IMR-90 (cell line): ENCODE measurements around the gene ADAMTSL1. TPM values are rescaled to one million over a fixed set of nuclear protein-coding genes. Genes with fewer than 3 reads are reported as not detected.

Source experiments
- ATAC-seq: fragments of 200-7000 bp; cut with Tn5 transposase; 2 replicates; pipeline ENCODE4 v1.9.1; 2020; ENCODE audit warnings: low read depth, mild to moderate bottlenecking, moderate library complexity
- BruUV-seq: library from RNA; stranded (reverse); fragments of 400-500 nt; replicated peaks from 2 replicates; lab custom pipeline; 2021; lab: Mats Ljungman, UMichigan
- CTCF ChIA-PET: fragments of 300-600 bp; formaldehyde crosslinking; extraction: SDS; loops from one replicate; lab custom pipeline; 2021; ENCODE audit warnings: antibody characterized with exemption; lab: Yijun Ruan, JAX
- POLR2A ChIA-PET: fragments of 300-600 bp; sonication (Branson Sonifier 250); formaldehyde crosslinking; loops from one replicate; lab custom pipeline; 2022; ENCODE audit warnings: antibody characterized with exemption; ENCODE audit not compliant: unreplicated experiment; lab: Charles Lee
- DNase-seq: peaks from one replicate; pipeline ENCODE4 v3.0.0; 2013
- H2AFZ ChIP-seq: replicated peaks from 2 replicates; pipeline ENCODE3; 2013; ENCODE audit warnings: low read length, mild to moderate bottlenecking; ENCODE audit not compliant: poor library complexity
- H2AK5ac ChIP-seq: 2 replicates; pipeline ENCODE4 v1.6.1; 2013; ENCODE audit warnings: low read depth, low read length, inconsistent platforms
- H2AK9ac ChIP-seq: replicated peaks from 2 replicates; pipeline ENCODE3; 2013; ENCODE audit warnings: mild to moderate bottlenecking, low read depth, low read length, moderate library complexity; ENCODE audit not compliant: poor library complexity
- H2BK120ac ChIP-seq: 2 replicates; pipeline ENCODE4 v1.6.1; 2013; ENCODE audit warnings: low read depth, low read length, inconsistent platforms
- H2BK15ac ChIP-seq: 3 replicates; pipeline ENCODE4 v1.6.1; 2013; ENCODE audit warnings: low read depth, low read length, inconsistent platforms
- H2BK20ac ChIP-seq: 2 replicates; pipeline ENCODE4 v1.6.1; 2013; ENCODE audit warnings: low read depth, mild to moderate bottlenecking, inconsistent platforms, low read length, moderate library complexity
- H2BK5ac ChIP-seq: 2 replicates; pipeline ENCODE4 v1.6.1; 2013; ENCODE audit warnings: mild to moderate bottlenecking, low read depth, low read length, inconsistent platforms; ENCODE audit not compliant: poor library complexity, severe bottlenecking
- H3K14ac ChIP-seq: replicated peaks from 2 replicates; pipeline ENCODE4 v1.6.1; 2013; ENCODE audit warnings: low read depth, low read length, inconsistent platforms
- H3K18ac ChIP-seq: 2 replicates; pipeline ENCODE4 v1.6.1; 2013; ENCODE audit warnings: low read depth, low read length, control low read depth
- H3K23ac ChIP-seq: 2 replicates; pipeline ENCODE4 v1.6.1; 2013; ENCODE audit warnings: low read depth, low read length, inconsistent platforms
- H3K27ac ChIP-seq: 2 replicates; pipeline ENCODE4 v1.5.1; 2013; ENCODE audit warnings: mild to moderate bottlenecking, control low read depth, low read length; ENCODE audit not compliant: insufficient read depth
- H3K27me3 ChIP-seq: 2 replicates; pipeline ENCODE4 v1.6.1; 2013; ENCODE audit warnings: low read length; ENCODE audit not compliant: control insufficient read depth, insufficient read depth
- H3K36me3 ChIP-seq: 2 replicates; pipeline ENCODE4 v1.6.1; 2013; ENCODE audit warnings: low read length, mixed read lengths; ENCODE audit not compliant: control insufficient read depth, insufficient read depth
- H3K4ac ChIP-seq: 2 replicates; pipeline ENCODE4 v1.6.1; 2013; ENCODE audit warnings: low read depth, low read length, inconsistent platforms
- H3K4me1 ChIP-seq: 2 replicates; pipeline ENCODE4 v1.6.1; 2013; ENCODE audit warnings: low read length, mixed read lengths; ENCODE audit not compliant: control insufficient read depth, insufficient read depth
- H3K4me2 ChIP-seq: 2 replicates; pipeline ENCODE4 v1.6.1; 2013; ENCODE audit warnings: low read depth, mild to moderate bottlenecking, control low read depth, low read length, moderate library complexity
- H3K4me3 ChIP-seq: 2 replicates; pipeline ENCODE4 v1.5.1; 2013; ENCODE audit warnings: low read depth, mild to moderate bottlenecking, control low read depth, low read length, moderate library complexity; ENCODE audit not compliant: insufficient read depth
- H3K56ac ChIP-seq: 2 replicates; pipeline ENCODE4 v1.6.1; 2013; ENCODE audit warnings: low read length, inconsistent platforms; ENCODE audit not compliant: insufficient read depth; ENCODE audit errors: extremely low read depth
- H3K79me1 ChIP-seq, 2 experiments: 2 replicates each; pipeline ENCODE4 v1.6.1; 2013; ENCODE audit warnings: low read length in 2 of 2, inconsistent platforms in 1 of 2, low read depth in 1 of 2
- H3K9ac ChIP-seq: 2 replicates; pipeline ENCODE4 v1.6.1; 2013; ENCODE audit warnings: low read depth, low read length, control low read depth
- H3K9me1 ChIP-seq: 2 replicates; pipeline ENCODE4 v1.6.1; 2013; ENCODE audit warnings: low read length, inconsistent platforms; ENCODE audit not compliant: insufficient read depth
- H3K9me3 ChIP-seq: 2 replicates; pipeline ENCODE4 v1.6.1; 2013; ENCODE audit warnings: low read length; ENCODE audit not compliant: control insufficient read depth, insufficient read depth
- H4K20me1 ChIP-seq: 2 replicates; pipeline ENCODE4 v1.6.1; 2013; ENCODE audit warnings: low read length, inconsistent platforms; ENCODE audit not compliant: insufficient read depth
- H4K5ac ChIP-seq: 2 replicates; pipeline ENCODE4 v1.6.1; 2013; ENCODE audit warnings: mild to moderate bottlenecking, low read depth, low read length, control low read depth
- H4K8ac ChIP-seq, 2 experiments: 2 replicates each; pipeline ENCODE4 v1.6.1; 2013; ENCODE audit warnings: low read depth in 2 of 2, low read length in 2 of 2, control low read depth in 1 of 2, inconsistent platforms in 1 of 2
- H4K91ac ChIP-seq: 2 replicates; pipeline ENCODE4 v1.6.1; 2013; ENCODE audit warnings: low read depth, low read length, inconsistent platforms; ENCODE audit not compliant: insufficient read depth
- BHLHE40 ChIP-seq: fragments of 150-350 bp; IDR thresholded peaks from 2 replicates; pipeline ENCODE4 v1.6.1; 2016; ENCODE audit warnings: mild to moderate bottlenecking, low read depth, low read length
- CEBPB ChIP-seq: IDR thresholded peaks from 2 replicates; pipeline ENCODE4 v1.6.1; 2012; ENCODE audit warnings: low read depth, low read length, improper control_type of control experiment
- FOS ChIP-seq: fragments of 150-350 bp; IDR thresholded peaks from 2 replicates; pipeline ENCODE4 v1.6.1; 2016; ENCODE audit warnings: low read depth, low read length
- MAFK ChIP-seq: IDR thresholded peaks from 2 replicates; pipeline ENCODE4 v1.6.1; 2012; ENCODE audit warnings: low read depth, low read length, improper control_type of control experiment
- MAZ ChIP-seq: IDR thresholded peaks from 2 replicates; pipeline ENCODE4 v1.6.1; 2012; ENCODE audit warnings: low read depth, mild to moderate bottlenecking, low read length, improper control_type of control experiment, moderate library complexity, borderline replicate concordance
- NFE2L2 ChIP-seq: fragments of 150-350 bp; IDR thresholded peaks from 2 replicates; pipeline ENCODE4 v1.6.1; 2016; ENCODE audit warnings: low read depth, mild to moderate bottlenecking, low read length
- POLR2A ChIP-seq: IDR thresholded peaks from 2 replicates; pipeline ENCODE4 v1.6.1; 2012; ENCODE audit warnings: mild to moderate bottlenecking, low read depth, low read length
- RAD21 ChIP-seq: IDR thresholded peaks from 2 replicates; pipeline ENCODE4 v1.6.1; 2012; ENCODE audit warnings: low read length, improper control_type of control experiment
- WGBS, 2 experiments: methylation state at CpG; one replicate each; pipeline versions ENCODE4 v1.1.5 to v1.1.7; 2013; ENCODE audit warnings: missing lambda C conversion rate in 2 of 2; ENCODE audit not compliant: insufficient read length in 1 of 2; ENCODE audit errors: extremely low coverage in 2 of 2; 5-methylcytosine and 5-hydroxymethylcytosine counted together
- dilution Hi-C: fragments of 300-500 bp; cut with HindIII; formaldehyde crosslinking; loops from one replicate; pipeline ENCODE4 v1.14.3; 2018; ENCODE audit warnings: low sequenced_read_pairs; ENCODE audit not compliant: unreplicated experiment
- in situ Hi-C: fragments of 300-500 bp; cut with MboI; formaldehyde crosslinking; loops from 3 replicates; pipeline ENCODE4 v1.14.3; 2019; ENCODE audit warnings: low sequenced_read_pairs, inconsistent platforms, mixed read lengths
- intact Hi-C: fragments of 100-400 bp; cut with micrococcal nuclease; formaldehyde crosslinking; loops from 2 replicates; pipeline ENCODE4 v1.10.0; 2022
- polyA plus RNA-seq, 3 experiments: library from polyadenylated mRNA; depleted of rRNA; stranded (reverse); fragments of >200 nt; gene quantifications; 2 replicates each; pipeline ENCODE4 v1.2.3, GENCODE V29; 2012; ENCODE audit warnings: low replicate concordance in 1 of 3
- total RNA-seq: library from RNA; depleted of rRNA; stranded (reverse); fragments of >200 nt; gene quantifications from 2 replicates; pipeline ENCODE4 v1.2.3, GENCODE V29; 2012
- TF ChIP-seq, protein P1 (sequence below): conservative IDR thresholded peaks from 2 replicates; pipeline ENCODE4 v1.5.1; 2012; ENCODE audit warnings: mild to moderate bottlenecking, low read depth, low read length, improper control_type of control experiment
- TF ChIP-seq, protein P2 (sequence below): fragments of 150-350 bp; IDR thresholded peaks from 2 replicates; pipeline ENCODE4 v1.6.1; 2017; ENCODE audit warnings: mild to moderate bottlenecking, antibody characterized with exemption, low read length, low read depth

ADAMTSL1 gene
- total and polyA plus RNA-seq, 2 of the 4 experiments (the other 2 are of a cell fraction) = 38.2 to 62.2 TPM

DNA sequence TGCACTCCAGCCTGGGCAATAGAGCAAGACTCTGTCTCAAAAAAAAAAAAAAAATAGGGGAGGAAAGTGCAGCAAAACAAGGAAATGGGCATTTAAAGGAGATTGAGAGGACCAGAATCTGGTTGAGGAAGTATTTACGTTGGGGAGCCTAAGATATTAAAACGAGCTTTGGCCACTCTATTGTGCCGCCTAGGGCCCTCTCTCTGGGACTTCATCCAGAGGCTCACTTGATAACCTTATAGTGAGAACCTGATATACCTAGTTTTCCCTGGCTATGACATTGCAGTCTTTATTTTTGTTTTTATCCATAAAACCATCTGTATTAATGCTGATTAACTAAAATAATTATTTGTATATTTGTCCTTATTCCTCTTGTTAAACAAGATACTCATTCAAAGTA is 345.5 kb downstream of the ADAMTSL1 start:
- no peak overlapping the region for H4K5ac ChIP-seq
- no peaks in the 10 kb centered on the region for H3K27me3 ChIP-seq
- TF ChIP-seq CEBPB (no peak), NFE2L2 (no peak), MAZ (no peak), POLR2A (no peak), RAD21 (no peak), BHLHE40 (no peak), FOS (no peak), MAFK (no peak)
- TF ChIP-seq, protein P1, sequence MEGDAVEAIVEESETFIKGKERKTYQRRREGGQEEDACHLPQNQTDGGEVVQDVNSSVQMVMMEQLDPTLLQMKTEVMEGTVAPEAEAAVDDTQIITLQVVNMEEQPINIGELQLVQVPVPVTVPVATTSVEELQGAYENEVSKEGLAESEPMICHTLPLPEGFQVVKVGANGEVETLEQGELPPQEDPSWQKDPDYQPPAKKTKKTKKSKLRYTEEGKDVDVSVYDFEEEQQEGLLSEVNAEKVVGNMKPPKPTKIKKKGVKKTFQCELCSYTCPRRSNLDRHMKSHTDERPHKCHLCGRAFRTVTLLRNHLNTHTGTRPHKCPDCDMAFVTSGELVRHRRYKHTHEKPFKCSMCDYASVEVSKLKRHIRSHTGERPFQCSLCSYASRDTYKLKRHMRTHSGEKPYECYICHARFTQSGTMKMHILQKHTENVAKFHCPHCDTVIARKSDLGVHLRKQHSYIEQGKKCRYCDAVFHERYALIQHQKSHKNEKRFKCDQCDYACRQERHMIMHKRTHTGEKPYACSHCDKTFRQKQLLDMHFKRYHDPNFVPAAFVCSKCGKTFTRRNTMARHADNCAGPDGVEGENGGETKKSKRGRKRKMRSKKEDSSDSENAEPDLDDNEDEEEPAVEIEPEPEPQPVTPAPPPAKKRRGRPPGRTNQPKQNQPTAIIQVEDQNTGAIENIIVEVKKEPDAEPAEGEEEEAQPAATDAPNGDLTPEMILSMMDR = no peak
- TF ChIP-seq, protein P2, sequence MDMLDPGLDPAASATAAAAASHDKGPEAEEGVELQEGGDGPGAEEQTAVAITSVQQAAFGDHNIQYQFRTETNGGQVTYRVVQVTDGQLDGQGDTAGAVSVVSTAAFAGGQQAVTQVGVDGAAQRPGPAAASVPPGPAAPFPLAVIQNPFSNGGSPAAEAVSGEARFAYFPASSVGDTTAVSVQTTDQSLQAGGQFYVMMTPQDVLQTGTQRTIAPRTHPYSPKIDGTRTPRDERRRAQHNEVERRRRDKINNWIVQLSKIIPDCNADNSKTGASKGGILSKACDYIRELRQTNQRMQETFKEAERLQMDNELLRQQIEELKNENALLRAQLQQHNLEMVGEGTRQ = no peak
- H2BK20ac ChIP-seq = no peak overlapping the region
- no peak for DNase-seq
- H3K56ac ChIP-seq = no peak overlapping the region
- H3K4me3 ChIP-seq = no peak overlapping the region
- H2BK5ac ChIP-seq = no peak overlapping the region
- no peak overlapping the region for H4K91ac ChIP-seq
- H2BK15ac ChIP-seq = no peak overlapping the region
- H3K18ac ChIP-seq = no peak overlapping the region
- BruUV-seq = no TSS peak
- 0 out of 2 replicates have a peak, but pooled peaks cover 3% of the 10 kb centered on the region for H3K9me1 ChIP-seq
- WGBS, 2 experiments = no CpG with 5 or more reads among the region's 3 CpGs
- no peak overlapping the region for H3K4me2 ChIP-seq
- dilution Hi-C loops (no loop called here), in situ Hi-C loops (no loop called here), intact Hi-C loops (no loop called here)
- no peak overlapping the region for H3K23ac ChIP-seq
- CTCF ChIA-PET = no interaction called here
- no peak overlapping the region for H2AK5ac ChIP-seq
- H3K4ac ChIP-seq = no peak overlapping the region
- no peak overlapping the region for H2BK120ac ChIP-seq
- no peaks in the 10 kb centered on the region for H3K36me3 ChIP-seq
- H3K9ac ChIP-seq = no peak overlapping the region
- no peak overlapping the region for H2AK9ac ChIP-seq
- H3K14ac ChIP-seq = no peak overlapping the region
- no peak for ATAC-seq
- no peak overlapping the region for H4K8ac ChIP-seq
- no peaks in the 10 kb centered on the region for H3K79me1 ChIP-seq
- POLR2A ChIA-PET = no interaction called here
- H2AFZ ChIP-seq = no peak overlapping the region
- H3K4me1 ChIP-seq = no peaks in the 10 kb centered on the region
- no peaks in the 10 kb centered on the region for H4K20me1 ChIP-seq
- H3K27ac ChIP-seq = no peak overlapping the region
- no peaks in the 10 kb centered on the region for H3K9me3 ChIP-seq
